TTC549 (cell line): Measurements from ENCODE around the gene TTC8.
A peak's percentile ranks its signal among the peaks of the same experiment; 100 is the strongest.
"Not testable (repeated sequence)": the region's sequence is repeated elsewhere in the genome, so short reads cannot be mapped to it uniquely, and the experiment has no call there.

Experiments
- FAIRE-seq: peaks from 2 replicates; lab custom pipeline; 2012; peaks lifted over from hg19 to GRCh38; lab: Jason Lieb, UNC

TTC8 gene

GRCh38 chr14:88824314-88825077 lies at the start of gene TTC8:
TSS of gene TTC8 (plus strand) at chr14:88824651. CDS start at chr14:88824708, 57 bp downstream.
- peak; percentile 57 for FAIRE-seq

GRCh38 chr14:88775532-88775931 lies 48.9 kb upstream of the TTC8 start:
- FAIRE-seq, result no peak

GRCh38 chr14:88785911-88786310 lies 38.5 kb upstream of the TTC8 start:
- no peak for FAIRE-seq

- FAIRE-seq, result no peak
These were observed 37.7 kb upstream of the TTC8 start for GRCh38 chr14:88786715-88787114.

- not testable (repeated sequence) for FAIRE-seq
These were observed 34.9 kb upstream of the TTC8 start for GRCh38 chr14:88789573-88789972.

- FAIRE-seq, result no peak
These were observed 33.8 kb upstream of the TTC8 start for GRCh38 chr14:88790501-88791251.

- no peak for FAIRE-seq
These were observed 33.2 kb upstream of the TTC8 start for GRCh38 chr14:88791252-88791621.

- FAIRE-seq, result no peak
These were observed 32.6 kb upstream of the TTC8 start for GRCh38 chr14:88791629-88792472.

GRCh38 chr14:88792473-88793258 lies 31.8 kb upstream of the TTC8 start, which contains the start of gene EML5:
TSS of gene EML5 (minus strand) at chr14:88792953. CDS start at chr14:88792503, 450 bp downstream.
- FAIRE-seq, result no peak

GRCh38 chr14:88793259-88793625 lies 31.2 kb upstream of the TTC8 start:
- FAIRE-seq, result no peak

GRCh38 chr14:88798156-88798555 lies 26.3 kb upstream of the TTC8 start:
- FAIRE-seq, result no peak

- no peak for FAIRE-seq
These were observed 24.9 kb upstream of the TTC8 start for GRCh38 chr14:88799522-88799921.

GRCh38 chr14:88802596-88802995 lies 21.9 kb upstream of the TTC8 start:
- no peak for FAIRE-seq

GRCh38 chr14:88804035-88804434 lies 20.4 kb upstream of the TTC8 start:
- FAIRE-seq, result no peak

- FAIRE-seq, result no peak
These were observed 20.0 kb upstream of the TTC8 start for GRCh38 chr14:88804477-88804876.

GRCh38 chr14:88808359-88808758 lies 16.1 kb upstream of the TTC8 start:
- FAIRE-seq, result no peak

GRCh38 chr14:88815980-88816379 lies 8.5 kb upstream of the TTC8 start:
- FAIRE-seq, result no peak

- no peak for FAIRE-seq
These were observed 6.4 kb upstream of the TTC8 start for GRCh38 chr14:88818018-88818417.

GRCh38 chr14:88819674-88820073 lies 4.8 kb upstream of the TTC8 start:
- not testable (repeated sequence) for FAIRE-seq

GRCh38 chr14:88821378-88821777 lies 3.1 kb upstream of the TTC8 start:
- no peak for FAIRE-seq

GRCh38 chr14:88821888-88822287 lies 2.6 kb upstream of the TTC8 start:
- FAIRE-seq, result no peak

GRCh38 chr14:88823968-88824313 lies 510 bp upstream of the TTC8 start:
- no peak for FAIRE-seq
